SU-DHL-6 (cell line): Measurements from ENCODE around the gene B4GALT5.
"Not testable (repeated sequence)": the region's sequence is repeated elsewhere in the genome, so short reads cannot be mapped to it uniquely, and the experiment has no call there.

Experiments used
- H2AFZ ChIP-seq: fragments of 200-600 bp; sonication (generic); 2 replicates; pipeline ENCODE4 v1.6.1; 2014; ENCODE audit warnings: low read depth, mild to moderate bottlenecking, moderate library complexity, mixed read lengths, antibody characterized with exemption, low read length; ENCODE audit not compliant: severe bottlenecking
- H3F3A ChIP-seq: fragments of 200-600 bp; shearing (Covaris generic); 2 replicates; pipeline ENCODE4 v1.6.0; 2016; ENCODE audit warnings: antibody characterized with exemption, mild to moderate bottlenecking; ENCODE audit not compliant: insufficient read depth
- H3K27ac ChIP-seq: fragments of 200-600 bp; sonication (generic); 2 replicates; pipeline ENCODE4 v1.5.1; 2016; ENCODE audit warnings: low read depth, mild to moderate bottlenecking, low read length, moderate library complexity, mixed read lengths
- H3K27me3 ChIP-seq: fragments of 200-600 bp; sonication (generic), shearing (Covaris generic); 2 replicates; pipeline ENCODE4 v1.6.0; 2014; ENCODE audit warnings: mild to moderate bottlenecking, low read length
- H3K36me3 ChIP-seq: fragments of 200-600 bp; sonication (generic); 2 replicates; pipeline ENCODE4 v1.6.1; 2014; ENCODE audit warnings: mild to moderate bottlenecking, low read length, mixed read lengths
- H3K4me2 ChIP-seq: fragments of 300-600, 200-600 bp; shearing (Covaris generic), sonication (generic); 2 replicates; pipeline ENCODE4 v1.6.0; 2014; ENCODE audit warnings: low read length, low read depth, mild to moderate bottlenecking; ENCODE audit not compliant: poor library complexity, severe bottlenecking
- H3K4me3 ChIP-seq: fragments of 200-600 bp; sonication (generic); 2 replicates; pipeline ENCODE4 v1.5.1; 2014; ENCODE audit warnings: antibody characterized with exemption, low read length, mild to moderate bottlenecking, mixed read lengths; ENCODE audit not compliant: insufficient read depth, poor library complexity, severe bottlenecking
- H3K79me2 ChIP-seq: fragments of 200-600 bp; sonication (generic); 2 replicates; pipeline ENCODE4 v1.6.1; 2014; ENCODE audit warnings: mild to moderate bottlenecking, low read length, moderate library complexity; ENCODE audit not compliant: insufficient read depth
- H3K9ac ChIP-seq: fragments of 200-600 bp; sonication (generic); 2 replicates; pipeline ENCODE4 v1.7.0; 2014; ENCODE audit warnings: mild to moderate bottlenecking, low read length
- H3K9me2 ChIP-seq: fragments of 200-600 bp; sonication (generic); replicated peaks from 2 replicates; pipeline ENCODE4 v1.6.1; 2014; ENCODE audit warnings: low read length; ENCODE audit not compliant: insufficient read depth
- H3K9me3 ChIP-seq: fragments of 200-600 bp; sonication (generic); 2 replicates; pipeline ENCODE4 v1.6.1; 2014; ENCODE audit warnings: low read length, mixed read lengths; ENCODE audit not compliant: insufficient read depth
- H4K20me1 ChIP-seq: fragments of 200-600 bp; sonication (generic); 2 replicates; pipeline ENCODE4 v1.6.1; 2014; ENCODE audit warnings: low read depth, mild to moderate bottlenecking, antibody characterized with exemption, low read length, moderate library complexity, mixed read lengths
- EZH2phosphoT487 ChIP-seq: fragments of 200-600 bp; sonication (generic), shearing (Covaris generic); conservative IDR thresholded peaks from 2 replicates; pipeline ENCODE4 v1.6.1; 2018; ENCODE audit warnings: mild to moderate bottlenecking, antibody characterized with exemption, low read length, moderate library complexity, mixed read lengths
- TF ChIP-seq, protein P1 (sequence below): fragments of 200-600 bp; sonication (generic); IDR thresholded peaks from one replicate; pipeline ENCODE4 v1.5.1; 2017; ENCODE audit warnings: antibody characterized with exemption, mild to moderate bottlenecking, low read length, moderate library complexity; ENCODE audit not compliant: insufficient read depth, poor library complexity, severe bottlenecking

B4GALT5 gene

DNA sequence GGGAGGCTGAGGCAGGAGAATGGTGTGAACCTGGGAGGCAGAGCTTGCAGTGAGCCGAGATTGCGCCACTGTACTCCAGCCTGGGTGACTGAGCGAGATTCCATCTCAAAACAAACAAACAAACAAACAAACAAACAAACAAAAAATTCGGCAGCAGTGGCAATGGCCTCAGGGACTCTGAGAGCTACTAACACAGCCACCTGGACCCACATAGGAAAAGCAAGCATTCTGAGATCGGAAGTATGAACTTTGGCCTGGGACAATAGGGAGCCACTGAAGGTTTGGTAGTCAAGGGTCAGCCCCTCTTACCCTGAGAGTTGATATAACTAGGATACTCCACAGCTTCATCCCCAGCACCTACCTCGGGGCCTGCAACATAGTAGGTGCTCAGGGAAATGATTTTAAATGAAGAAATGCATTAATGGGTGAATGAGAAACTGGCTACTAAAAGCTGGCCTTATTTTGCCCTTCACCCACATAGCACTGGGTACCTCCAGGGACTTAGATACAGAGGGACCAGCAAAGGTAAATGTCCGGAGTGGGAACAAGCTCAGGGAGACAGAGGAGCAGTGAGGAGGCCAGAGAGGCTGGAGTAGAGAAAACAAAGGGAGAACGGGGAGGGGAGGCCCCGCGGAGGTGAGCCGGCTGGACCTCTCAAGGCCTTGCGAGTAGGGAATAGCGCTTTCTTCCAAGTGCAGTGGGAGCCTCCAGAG, 99.2 kb downstream of the B4GALT5 start:
- H3K9ac ChIP-seq: no peak overlapping the region
- H3K36me3 ChIP-seq: no peaks in the 10 kb centered on the region
- H3K27ac ChIP-seq: no peak overlapping the region
- H3K9me2 ChIP-seq: no peaks in the 10 kb centered on the region
- H3K4me2 ChIP-seq: no peak overlapping the region
- no peaks in the 10 kb centered on the region for H3K27me3 ChIP-seq
- TF ChIP-seq, protein P1, sequence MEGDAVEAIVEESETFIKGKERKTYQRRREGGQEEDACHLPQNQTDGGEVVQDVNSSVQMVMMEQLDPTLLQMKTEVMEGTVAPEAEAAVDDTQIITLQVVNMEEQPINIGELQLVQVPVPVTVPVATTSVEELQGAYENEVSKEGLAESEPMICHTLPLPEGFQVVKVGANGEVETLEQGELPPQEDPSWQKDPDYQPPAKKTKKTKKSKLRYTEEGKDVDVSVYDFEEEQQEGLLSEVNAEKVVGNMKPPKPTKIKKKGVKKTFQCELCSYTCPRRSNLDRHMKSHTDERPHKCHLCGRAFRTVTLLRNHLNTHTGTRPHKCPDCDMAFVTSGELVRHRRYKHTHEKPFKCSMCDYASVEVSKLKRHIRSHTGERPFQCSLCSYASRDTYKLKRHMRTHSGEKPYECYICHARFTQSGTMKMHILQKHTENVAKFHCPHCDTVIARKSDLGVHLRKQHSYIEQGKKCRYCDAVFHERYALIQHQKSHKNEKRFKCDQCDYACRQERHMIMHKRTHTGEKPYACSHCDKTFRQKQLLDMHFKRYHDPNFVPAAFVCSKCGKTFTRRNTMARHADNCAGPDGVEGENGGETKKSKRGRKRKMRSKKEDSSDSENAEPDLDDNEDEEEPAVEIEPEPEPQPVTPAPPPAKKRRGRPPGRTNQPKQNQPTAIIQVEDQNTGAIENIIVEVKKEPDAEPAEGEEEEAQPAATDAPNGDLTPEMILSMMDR: no peak
- TF ChIP-seq EZH2phosphoT487: no peak
- H2AFZ ChIP-seq: no peak overlapping the region
- no peaks in the 10 kb centered on the region for H3K9me3 ChIP-seq
- no peak overlapping the region for H3K4me3 ChIP-seq
- peaks cover 7% of the 10 kb centered on the region; the same call in 1 of the 2 replicates for H3F3A ChIP-seq
- no peaks in the 10 kb centered on the region for H4K20me1 ChIP-seq
- no peaks in the 10 kb centered on the region for H3K79me2 ChIP-seq

- no peaks in the 10 kb centered on the region for H3K36me3 ChIP-seq
- no peak overlapping the region for H3K4me3 ChIP-seq
- no peaks in the 10 kb centered on the region for H4K20me1 ChIP-seq
- H3K27me3 ChIP-seq: no peaks in the 10 kb centered on the region
- H3K9me3 ChIP-seq: no peaks in the 10 kb centered on the region
- no peaks in the 10 kb centered on the region for H3F3A ChIP-seq
- no peaks in the 10 kb centered on the region for H3K9me2 ChIP-seq
- H2AFZ ChIP-seq: no peak overlapping the region
- TF ChIP-seq, protein P1: no peak
- TF ChIP-seq EZH2phosphoT487: no peak
- no peaks in the 10 kb centered on the region for H3K79me2 ChIP-seq
- H3K27ac ChIP-seq: no peak overlapping the region
- H3K4me2 ChIP-seq: no peak overlapping the region
- H3K9ac ChIP-seq: no peak overlapping the region
These were observed 101.4 kb downstream of the B4GALT5 start for GRCh38 chr20:49612127-49612738.

GRCh38 chr20:49611539-49612126, 102.0 kb downstream of the B4GALT5 start:
- peak overlapping the region; percentile 8 for H3K4me3 ChIP-seq
- not testable (repeated sequence) for H3K27me3 ChIP-seq, H4K20me1 ChIP-seq, H3K36me3 ChIP-seq, H3K27ac ChIP-seq, H3K79me2 ChIP-seq, H3F3A ChIP-seq, H3K9me3 ChIP-seq, H3K9me2 ChIP-seq
- H3K9ac ChIP-seq: peak overlapping the region; percentile 20; the same call in 1 of the 2 replicates
- peak overlapping the region; percentile 61 for H2AFZ ChIP-seq
- H3K4me2 ChIP-seq: peak overlapping the region; percentile 41
